Liver (tissue), 9 donors: ENCODE results near the gene FBXO44. TPM values are rescaled to one million over a fixed set of nuclear protein-coding genes. Genes with fewer than 3 reads are reported as not detected.

Experiments used
- DNase-seq: peaks from one replicate; pipeline ENCODE4 v3.0.0-alpha.2; 2017; ENCODE audit warnings: low spot score
- H3K27ac ChIP-seq, 2 donors: one replicate each; pipeline ENCODE4 v1.7.0; 2013; ENCODE audit warnings: inconsistent platforms in 2 of 2, low read length in 2 of 2, control low read depth in 1 of 2, low read depth in 1 of 2, mild to moderate bottlenecking in 1 of 2
- H3K27me3 ChIP-seq, 4 donors: one replicate each; pipeline versions ENCODE4 v1.6.1 to v1.7.0; 2013; ENCODE audit warnings: low read length in 3 of 4, inconsistent platforms in 1 of 4, mild to moderate bottlenecking in 1 of 4, moderate library complexity in 1 of 4; ENCODE audit not compliant: control insufficient read depth in 4 of 4, insufficient read depth in 4 of 4
- H3K36me3 ChIP-seq, 4 donors: one replicate each; pipeline versions ENCODE4 v1.6.1 to v1.7.0; 2013; ENCODE audit warnings: low read length in 3 of 4, mild to moderate bottlenecking in 3 of 4, low read depth in 1 of 4, moderate library complexity in 1 of 4; ENCODE audit not compliant: control insufficient read depth in 4 of 4, insufficient read depth in 3 of 4
- H3K4me1 ChIP-seq, 4 donors: one replicate each; pipeline versions ENCODE4 v1.6.1 to v1.7.0; 2013; ENCODE audit warnings: low read length in 3 of 4, mild to moderate bottlenecking in 3 of 4, moderate library complexity in 1 of 4; ENCODE audit not compliant: control insufficient read depth in 4 of 4, insufficient read depth in 4 of 4
- H3K4me3 ChIP-seq, 3 donors: one replicate each; pipeline versions ENCODE4 v1.6.1 to v1.7.0; 2013; ENCODE audit warnings: low read length in 3 of 3, control low read depth in 1 of 3, low read depth in 1 of 3, mild to moderate bottlenecking in 1 of 3
- H3K9ac ChIP-seq, 2 donors: one replicate each; pipeline ENCODE4 v1.7.0; 2013; ENCODE audit warnings: low read length in 2 of 2, mild to moderate bottlenecking in 2 of 2, moderate library complexity in 2 of 2, control low read depth in 1 of 2, low read depth in 1 of 2
- H3K9me3 ChIP-seq, 4 donors: one replicate each; pipeline versions ENCODE4 v1.6.1 to v1.7.0; 2013; ENCODE audit warnings: low read length in 3 of 4; ENCODE audit not compliant: control insufficient read depth in 4 of 4
- ATF3 ChIP-seq: IDR thresholded peaks from 2 replicates; pipeline ENCODE4 v1.6.1; 2016; ENCODE audit warnings: antibody characterized with exemption
- CTCF ChIP-seq: fragments of 150-350 bp; IDR thresholded peaks from 2 replicates; pipeline ENCODE4 v1.5.1; 2017; ENCODE audit warnings: improper control_type of control experiment, low read depth, low read length; ENCODE audit not compliant: missing input control
- EGR1 ChIP-seq, 2 donors: IDR thresholded peaks; 2 replicates each; pipeline ENCODE4 v1.6.1; 2016 to 2018; ENCODE audit warnings: antibody characterized with exemption in 2 of 2, low read depth in 2 of 2
- FOXA1 ChIP-seq: IDR thresholded peaks from 2 replicates; pipeline ENCODE4 v1.6.1; 2016; ENCODE audit warnings: antibody characterized with exemption
- HNF4A ChIP-seq, 2 donors: conservative IDR thresholded peaks; 2 replicates each; pipeline ENCODE4 v1.6.1; 2016; ENCODE audit warnings: antibody characterized with exemption in 2 of 2, mild to moderate bottlenecking in 2 of 2
- HNF4G ChIP-seq: IDR thresholded peaks from 2 replicates; pipeline ENCODE4 v1.6.1; 2016; ENCODE audit warnings: antibody characterized with exemption
- JUND ChIP-seq, 2 donors: IDR thresholded peaks; 2 replicates each; pipeline ENCODE4 v1.6.1; 2016; ENCODE audit warnings: antibody characterized with exemption in 2 of 2
- RAD21 ChIP-seq, 2 donors: IDR thresholded peaks; 2 replicates each; pipeline ENCODE4 v1.6.1; 2016; ENCODE audit warnings: antibody characterized with exemption in 2 of 2, mild to moderate bottlenecking in 2 of 2
- RXRA ChIP-seq, 2 donors: IDR thresholded peaks; 2 replicates each; pipeline ENCODE4 v1.6.1; 2017 to 2018; ENCODE audit warnings: antibody characterized with exemption in 2 of 2, mild to moderate bottlenecking in 1 of 2
- SP1 ChIP-seq: IDR thresholded peaks from 2 replicates; pipeline ENCODE4 v1.6.1; 2018; ENCODE audit warnings: antibody characterized with exemption, mild to moderate bottlenecking
- TAF1 ChIP-seq: conservative IDR thresholded peaks from 2 replicates; pipeline ENCODE4 v1.6.1; 2016; ENCODE audit warnings: antibody characterized with exemption, mild to moderate bottlenecking
- ZBTB33 ChIP-seq: IDR thresholded peaks from 2 replicates; pipeline ENCODE4 v1.6.1; 2016; ENCODE audit warnings: antibody characterized with exemption
- WGBS: extraction: QIAGEN DNeasy Blood & Tissue Kit; methylation state at CpG from one replicate; pipeline ENCODE4 v1.1.7; 2013; 5-methylcytosine and 5-hydroxymethylcytosine counted together
- polyA plus RNA-seq, 2 donors: library from polyadenylated mRNA; stranded (reverse) in 1 of 2; unstranded in 1 of 2; fragments of 200-250 nt in 1 of 2; fragments of >200 nt in 1 of 2; fragmentation: Nextera tagmentation in 1 of 2; extraction: Ambion mirVana in 1 of 2; gene quantifications; one replicate each; pipeline versions ENCODE4 v1.2.1 to v1.2.3, GENCODE V29; 2013 to 2015
- total RNA-seq, 2 donors: library from RNA; depleted of rRNA; stranded (reverse); fragments of >200 nt; gene quantifications; one replicate each; pipeline ENCODE4 v1.2.3, GENCODE V29; 2014
- TF ChIP-seq, protein P1 (sequence below): IDR thresholded peaks from 2 replicates; pipeline ENCODE4 v1.6.1; 2016; ENCODE audit warnings: antibody characterized with exemption, mild to moderate bottlenecking
- TF ChIP-seq, protein P2 (sequence below): IDR thresholded peaks from 2 replicates; pipeline ENCODE4 v1.6.1; 2016; ENCODE audit warnings: antibody characterized with exemption
- donor health status: healthy.
- donor health status: healthy.
- donor health status: healthy.
- donor health status: healthy.
- donor health status: healthy.

The FBXO44 gene
- total and polyA plus RNA-seq, 4 donors: 3.6 to 13.2 (median 6.8) TPM

DNA sequence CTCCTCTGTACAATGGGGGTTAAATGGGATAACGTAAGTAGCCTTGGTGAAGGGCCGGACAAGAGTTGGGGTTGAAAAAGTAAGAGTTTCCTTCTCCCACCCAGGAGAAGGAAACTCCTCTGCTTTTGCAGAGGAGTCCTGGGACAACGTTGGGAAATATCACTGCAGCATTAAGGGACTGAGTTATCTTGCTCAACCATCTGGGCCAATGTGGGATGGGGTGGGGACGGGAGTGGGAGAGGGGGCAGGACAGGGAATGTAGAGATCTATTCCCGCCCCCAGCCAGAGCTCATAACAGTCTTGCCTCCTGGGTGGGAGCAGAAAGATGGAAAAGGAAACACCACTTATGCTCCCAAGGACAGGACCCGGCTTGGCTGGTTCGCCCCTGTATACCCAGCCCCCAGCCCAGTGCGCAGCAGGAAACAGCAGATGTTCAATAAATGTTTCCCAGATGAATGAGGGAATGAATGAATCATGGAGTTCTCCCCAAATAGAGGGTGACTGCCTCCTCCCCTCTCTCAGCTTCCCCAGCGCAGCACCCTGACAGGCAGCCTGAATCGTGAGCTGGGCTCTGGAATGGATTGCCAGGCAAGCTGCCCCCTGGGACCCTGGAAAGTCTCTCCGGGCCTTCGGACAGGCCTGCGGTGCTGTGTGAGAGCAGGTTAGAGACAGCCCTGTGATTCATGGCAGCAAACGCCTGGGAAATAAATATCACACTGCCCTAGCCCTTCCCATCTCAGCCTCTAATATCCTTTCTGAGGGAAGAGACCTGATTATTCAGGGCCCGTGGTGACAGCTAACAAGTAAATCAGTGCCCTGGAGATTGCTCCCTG, 25.3 kb upstream of the FBXO44 start:
- WGBS: 65% methylated on average over 15 of the region's 15 CpGs
- DNase-seq: no peak

More for the DNA sequence above, 25.3 kb upstream of the FBXO44 start:
- TF ChIP-seq, protein P1, sequence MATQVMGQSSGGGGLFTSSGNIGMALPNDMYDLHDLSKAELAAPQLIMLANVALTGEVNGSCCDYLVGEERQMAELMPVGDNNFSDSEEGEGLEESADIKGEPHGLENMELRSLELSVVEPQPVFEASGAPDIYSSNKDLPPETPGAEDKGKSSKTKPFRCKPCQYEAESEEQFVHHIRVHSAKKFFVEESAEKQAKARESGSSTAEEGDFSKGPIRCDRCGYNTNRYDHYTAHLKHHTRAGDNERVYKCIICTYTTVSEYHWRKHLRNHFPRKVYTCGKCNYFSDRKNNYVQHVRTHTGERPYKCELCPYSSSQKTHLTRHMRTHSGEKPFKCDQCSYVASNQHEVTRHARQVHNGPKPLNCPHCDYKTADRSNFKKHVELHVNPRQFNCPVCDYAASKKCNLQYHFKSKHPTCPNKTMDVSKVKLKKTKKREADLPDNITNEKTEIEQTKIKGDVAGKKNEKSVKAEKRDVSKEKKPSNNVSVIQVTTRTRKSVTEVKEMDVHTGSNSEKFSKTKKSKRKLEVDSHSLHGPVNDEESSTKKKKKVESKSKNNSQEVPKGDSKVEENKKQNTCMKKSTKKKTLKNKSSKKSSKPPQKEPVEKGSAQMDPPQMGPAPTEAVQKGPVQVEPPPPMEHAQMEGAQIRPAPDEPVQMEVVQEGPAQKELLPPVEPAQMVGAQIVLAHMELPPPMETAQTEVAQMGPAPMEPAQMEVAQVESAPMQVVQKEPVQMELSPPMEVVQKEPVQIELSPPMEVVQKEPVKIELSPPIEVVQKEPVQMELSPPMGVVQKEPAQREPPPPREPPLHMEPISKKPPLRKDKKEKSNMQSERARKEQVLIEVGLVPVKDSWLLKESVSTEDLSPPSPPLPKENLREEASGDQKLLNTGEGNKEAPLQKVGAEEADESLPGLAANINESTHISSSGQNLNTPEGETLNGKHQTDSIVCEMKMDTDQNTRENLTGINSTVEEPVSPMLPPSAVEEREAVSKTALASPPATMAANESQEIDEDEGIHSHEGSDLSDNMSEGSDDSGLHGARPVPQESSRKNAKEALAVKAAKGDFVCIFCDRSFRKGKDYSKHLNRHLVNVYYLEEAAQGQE: no peak
- TF ChIP-seq FOXA1 (no peak), EGR1 (IDR thresholded peaks at IDR 0.05; ENCODE audit: low read depth in 2 of 2) (no peak), RXRA (IDR thresholded peaks at IDR 0.05) (no peak), JUND (IDR thresholded peaks at IDR 0.05) (no peak), TAF1 (no peak), CTCF (no peak), SP1 (no peak), HNF4A (conservative IDR thresholded peaks at IDR 0.05) (no peak), ZBTB33 (no peak), ATF3 (no peak), HNF4G (no peak), RAD21 (IDR thresholded peaks at IDR 0.05) (no peak)
- TF ChIP-seq, protein P2, sequence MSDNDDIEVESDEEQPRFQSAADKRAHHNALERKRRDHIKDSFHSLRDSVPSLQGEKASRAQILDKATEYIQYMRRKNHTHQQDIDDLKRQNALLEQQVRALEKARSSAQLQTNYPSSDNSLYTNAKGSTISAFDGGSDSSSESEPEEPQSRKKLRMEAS: no peak
- no peak overlapping the region for H3K4me3 ChIP-seq
- no peak overlapping the region for H3K27ac ChIP-seq
- H3K27me3 ChIP-seq: peaks cover 0 to 2% (median 0%) of the 10 kb centered on the region in 4 donors
- no peaks in the 10 kb centered on the region for H3K36me3 ChIP-seq
- no peaks in the 10 kb centered on the region for H3K9me3 ChIP-seq
- H3K4me1 ChIP-seq: no peaks in the 10 kb centered on the region
- no peak overlapping the region for H3K9ac ChIP-seq
